HG03442 (cell line): Measurements from ENCODE around the gene LAMTOR4.
"Not testable (repeated sequence)": the region's sequence is repeated elsewhere in the genome, so short reads cannot be mapped to it uniquely, and the experiment has no call there.

Source experiments
- ATAC-seq: cut with Tn5 transposase; IDR thresholded peaks from one replicate; pipeline ENCODE4 v1.9.1; 2021; ENCODE audit warnings: mild to moderate bottlenecking, moderate library complexity; ENCODE audit not compliant: unreplicated experiment

Gene LAMTOR4

DNA sequence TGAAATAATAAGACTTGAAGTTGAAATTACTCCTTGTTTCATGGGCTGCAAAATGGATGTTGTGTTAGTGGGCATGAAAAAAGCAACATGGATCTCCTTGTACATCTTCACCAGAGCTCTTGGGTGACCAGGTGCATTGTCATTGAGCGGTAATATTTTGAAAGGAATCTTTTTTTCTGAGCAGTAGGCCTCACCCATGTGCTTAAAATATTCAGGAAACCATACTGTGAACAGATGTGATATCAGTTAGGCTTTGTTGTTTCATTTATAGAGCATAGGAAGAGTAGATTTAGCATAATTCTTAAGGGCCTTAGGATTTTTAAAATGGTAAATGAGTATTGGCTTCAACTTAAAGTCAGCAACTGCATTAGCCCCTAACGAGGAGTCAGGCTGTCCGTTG, 44.3 kb downstream of the LAMTOR4 start:
- no peak for ATAC-seq

DNA sequence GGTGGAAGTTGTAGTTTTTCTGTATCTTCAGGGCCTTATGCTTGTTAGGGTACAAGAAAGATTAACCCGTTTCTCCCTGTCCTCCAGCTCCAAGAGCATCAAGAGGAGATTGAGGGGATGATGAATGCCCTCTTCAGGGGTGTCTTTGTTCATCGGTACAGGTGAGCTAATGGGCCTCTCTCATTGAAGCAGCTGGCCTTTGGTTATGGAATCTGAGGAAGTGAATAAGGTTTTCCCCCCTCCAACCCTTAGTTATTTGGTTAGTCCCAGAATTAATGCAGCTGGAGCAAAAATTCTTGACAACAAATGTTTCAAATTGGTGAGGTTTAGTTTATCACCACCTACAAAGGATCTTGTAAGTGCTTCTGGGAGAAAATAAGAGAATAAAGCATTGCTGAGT, 46.5 kb downstream of the LAMTOR4 start:
- ATAC-seq: no peak

DNA sequence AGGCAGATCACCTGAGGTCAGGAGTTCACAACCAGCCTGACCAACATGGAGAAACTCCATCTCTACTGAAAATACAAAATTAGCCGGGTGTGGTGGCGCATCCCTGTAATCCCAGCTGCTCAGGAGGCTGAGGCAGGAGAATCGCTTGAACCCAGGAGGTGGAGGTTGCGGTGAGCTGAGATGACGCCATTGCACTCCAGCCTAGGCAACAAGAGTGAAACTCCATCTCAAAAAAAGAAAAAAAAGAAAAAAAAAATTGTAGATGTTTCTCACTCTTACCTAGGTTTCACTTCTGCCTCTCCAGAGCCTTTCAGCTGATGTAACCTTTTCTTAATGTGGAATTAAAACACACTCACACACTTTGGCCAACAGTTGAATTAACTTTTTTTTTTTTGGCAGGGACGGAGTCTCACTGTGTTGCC, 47.2 kb downstream of the LAMTOR4 start:
- not testable (repeated sequence) for ATAC-seq

DNA sequence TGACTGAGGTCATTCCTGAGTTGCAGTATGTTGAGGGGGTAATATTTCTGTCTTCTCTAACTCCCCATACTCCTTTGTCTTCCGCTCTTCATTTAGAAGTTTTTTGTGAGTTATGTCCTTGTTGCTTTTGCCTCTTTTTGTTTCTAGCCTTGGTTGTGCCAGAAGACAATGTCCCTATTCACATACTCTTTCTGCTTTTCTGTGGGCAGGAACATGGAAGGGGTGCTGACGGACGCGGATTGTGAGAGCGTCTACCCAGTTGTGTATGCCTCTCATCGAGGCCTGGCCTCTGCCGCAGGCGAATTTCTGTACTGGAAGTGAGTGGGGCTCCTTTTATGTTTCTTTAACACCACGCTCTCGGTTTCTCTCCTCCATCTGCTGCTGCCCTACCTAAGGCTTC, 49.5 kb downstream of the LAMTOR4 start:
- no peak for ATAC-seq

DNA sequence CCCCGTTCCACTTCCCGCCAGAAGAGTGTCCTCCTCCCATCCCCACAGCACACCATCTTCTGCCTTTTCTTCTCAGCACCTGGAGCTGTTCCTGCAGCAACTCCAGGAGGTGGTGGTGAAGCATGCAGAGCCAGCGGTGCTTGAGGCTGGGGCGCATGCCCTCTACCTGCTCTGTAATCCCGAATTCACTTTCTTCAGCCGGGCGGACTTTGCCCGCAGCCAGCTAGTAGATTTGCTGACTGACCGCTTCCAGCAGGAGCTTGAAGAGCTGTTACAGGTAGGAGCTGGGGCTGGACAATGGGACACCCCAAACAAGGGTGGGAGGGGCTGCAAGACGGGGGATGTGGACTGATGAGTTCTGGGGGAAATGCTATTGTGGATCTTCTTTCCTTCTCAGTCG, 52.0 kb downstream of the LAMTOR4 start:
- ATAC-seq: no peak
